Kidney (tissue), 14 donors: Measurements from ENCODE around the gene TMEM273. TPM values are rescaled to one million over a fixed set of nuclear protein-coding genes. Genes with fewer than 3 reads are reported as not detected.

Experiments used
- DNase-seq, 5 donors: peaks; one replicate each; pipeline ENCODE4 v3.0.0-alpha.2; 2013 to 2020
- FAIRE-seq: peaks from 2 replicates; lab custom pipeline; 2012; peaks lifted over from hg19 to GRCh38; lab: Jason Lieb, UNC
- H3K27ac ChIP-seq, 2 donors: one replicate each; pipeline ENCODE4 v1.7.0; 2013; ENCODE audit warnings: low read depth in 2 of 2, low read length in 2 of 2, inconsistent platforms in 1 of 2
- H3K27me3 ChIP-seq: one replicate; pipeline ENCODE4 v1.7.1; 2013; ENCODE audit warnings: low read length, inconsistent platforms; ENCODE audit not compliant: control insufficient read depth, insufficient read depth
- H3K36me3 ChIP-seq, 3 donors: one replicate each; pipeline versions ENCODE4 v1.7.0 to v1.7.1; 2013; ENCODE audit warnings: low read length in 3 of 3, control low read depth in 1 of 3, inconsistent platforms in 1 of 3; ENCODE audit not compliant: insufficient read depth in 3 of 3, control insufficient read depth in 2 of 3
- H3K4me1 ChIP-seq, 3 donors: one replicate each; pipeline versions ENCODE4 v1.7.0 to v1.7.1; 2013; ENCODE audit warnings: low read length in 3 of 3, inconsistent platforms in 1 of 3, low read depth in 1 of 3; ENCODE audit not compliant: control insufficient read depth in 2 of 3, insufficient read depth in 2 of 3
- H3K4me3 ChIP-seq, 3 donors: one replicate each; pipeline versions ENCODE4 v1.7.0 to v1.8.1; 2013; ENCODE audit warnings: low read length in 3 of 3, control low read depth in 1 of 3, inconsistent platforms in 1 of 3
- H3K9ac ChIP-seq, 3 donors: one replicate each; pipeline versions ENCODE4 v1.7.0 to v1.7.1; 2013; ENCODE audit warnings: low read length in 3 of 3, control low read depth in 1 of 3, inconsistent platforms in 1 of 3
- H3K9me3 ChIP-seq, 3 donors: one replicate each; pipeline versions ENCODE4 v1.7.0 to v1.7.1; 2013; ENCODE audit warnings: low read length in 3 of 3, control low read depth in 1 of 3, inconsistent platforms in 1 of 3; ENCODE audit not compliant: control insufficient read depth in 2 of 3, insufficient read depth in 1 of 3
- CTCF ChIP-seq: IDR thresholded peaks from 3 replicates; pipeline ENCODE4 v1.5.1; 2012; ENCODE audit warnings: mild to moderate bottlenecking, moderate library complexity, borderline replicate concordance; ENCODE audit not compliant: insufficient read depth; ENCODE audit errors: extremely low read depth
- intact Hi-C: fragments of 100-400 bp; cut with DNase I; formaldehyde crosslinking; loops from one replicate; pipeline ENCODE4 v1.11.1; 2022
- polyA plus RNA-seq: library from polyadenylated mRNA; stranded (reverse); fragments of 350-450 nt; fragmentation: Illumina TruSeq; extraction: RNeasy Lipid Tissue Mini Kit (QIAGEN cat#74804); gene quantifications from one replicate; pipeline ENCODE4 v1.2.3, GENCODE V29; 2014; ENCODE audit warnings: low read depth, low replicate concordance; ENCODE audit not compliant: insufficient read depth
- total RNA-seq: library from RNA; stranded (reverse); fragmentation: NEBNext Ultra II Directional; extraction: Animal tissue kit (Norgen Biotek cat#: 25700); gene quantifications from one replicate; pipeline ENCODE4 v1.2.1, GENCODE V29; 2021
- donor health status: control.
- donor health status: control.
- donor health status: control.
- donor health status: control.
- donor health status: control.
- donor health status: DM: yes; HTN: yes; CAD: no.
- donor health status: Normal renal cell carcinoma (clear cell type).

Gene TMEM273
- total and polyA plus RNA-seq, 2 donors from 2014 or later = 3.2 to 16.8 TPM

- DNase-seq (no peak), FAIRE-seq (no peak)
- Histone ChIP-seq H3K4me3 (no peak overlapping the region), H3K4me1 (peaks cover 0 to 4% (median 3%) of the 10 kb centered on the region in 3 donors), H3K27ac (no peak overlapping the region), H3K9me3 (no peaks in the 10 kb centered on the region), H3K36me3 (no peaks in the 10 kb centered on the region), H3K9ac (no peak overlapping the region), H3K27me3 (no peaks in the 10 kb centered on the region)
- intact Hi-C loops = no loop called here
- no peak for TF ChIP-seq CTCF
Observed at GRCh38 chr10:49136525-49136924, 51.7 kb downstream of the TMEM273 start.

GRCh38 chr10:49135575-49136313 lies 52.4 kb downstream of the TMEM273 start:
- Histone ChIP-seq H3K27ac (peak overlapping the region in 1 of 2 donors; percentile 34), H3K9me3 (no peaks in the 10 kb centered on the region), H3K9ac (no peak overlapping the region), H3K4me3 (no peak overlapping the region), H3K4me1 (peaks cover 0 to 4% (median 3%) of the 10 kb centered on the region in 3 donors), H3K27me3 (no peaks in the 10 kb centered on the region), H3K36me3 (no peaks in the 10 kb centered on the region)
- intact Hi-C loops = no loop called here
- FAIRE-seq (no peak), DNase-seq (peak in 1 of 5 donors; percentile 72)
- TF ChIP-seq CTCF = no peak

- no peaks in the 10 kb centered on the region for H3K36me3 ChIP-seq
- H3K9ac ChIP-seq = no peak overlapping the region
- no peak overlapping the region for H3K4me3 ChIP-seq
- TF ChIP-seq CTCF = no peak
- no peaks in the 10 kb centered on the region for H3K9me3 ChIP-seq
- DNase-seq = no peak
- intact Hi-C loops = no loop called here
- peaks cover 0 to 3% (median 2%) of the 10 kb centered on the region in 3 donors for H3K4me1 ChIP-seq
- H3K27ac ChIP-seq = no peak overlapping the region
- no peaks in the 10 kb centered on the region for H3K27me3 ChIP-seq
- no peak for FAIRE-seq
Observed at GRCh38 chr10:49134327-49134726, 53.9 kb downstream of the TMEM273 start.
